Loucy (cell line): Measurements from ENCODE around the gene CELSR1.

Experiments
- H2AFZ ChIP-seq: fragments of 200-600 bp; sonication (generic); 2 replicates; pipeline ENCODE4 v1.6.0; 2016; ENCODE audit warnings: antibody characterized with exemption, mild to moderate bottlenecking, low read length, moderate library complexity
- H3F3A ChIP-seq: fragments of 200-600 bp; 2 replicates; pipeline ENCODE4 v1.6.0; 2016; ENCODE audit warnings: antibody characterized with exemption, low read depth, mild to moderate bottlenecking
- H3K27me3 ChIP-seq: fragments of 200-600 bp; sonication (generic); 2 replicates; pipeline ENCODE4 v1.6.1; 2014; ENCODE audit warnings: low read length, mild to moderate bottlenecking; ENCODE audit not compliant: insufficient read depth, poor library complexity, severe bottlenecking
- H3K36me3 ChIP-seq: fragments of 200-600 bp; sonication (generic); 2 replicates; pipeline ENCODE4 v1.6.1; 2016; ENCODE audit warnings: low read length; ENCODE audit not compliant: insufficient read depth
- H3K4me1 ChIP-seq: fragments of 200-600 bp; sonication (generic); 2 replicates; pipeline ENCODE4 v1.5.1; 2014; ENCODE audit warnings: low read length, mild to moderate bottlenecking; ENCODE audit not compliant: insufficient read depth, poor library complexity, severe bottlenecking
- H3K4me2 ChIP-seq: fragments of 200-600 bp; sonication (generic); 2 replicates; pipeline ENCODE4 v1.6.0; 2014; ENCODE audit warnings: antibody characterized with exemption, low read length, low read depth, mild to moderate bottlenecking; ENCODE audit not compliant: poor library complexity, severe bottlenecking
- H3K4me3 ChIP-seq: fragments of 200-600 bp; sonication (generic); 2 replicates; pipeline ENCODE4 v1.5.1; 2014; ENCODE audit warnings: low read length, mild to moderate bottlenecking, mixed read lengths; ENCODE audit not compliant: poor library complexity, severe bottlenecking
- H3K79me2 ChIP-seq: fragments of 200-600 bp; sonication (generic); 2 replicates; pipeline ENCODE4 v1.6.1; 2014; ENCODE audit warnings: low read length; ENCODE audit not compliant: insufficient read depth
- H3K9ac ChIP-seq: fragments of 200-600 bp; sonication (generic); 2 replicates; pipeline ENCODE4 v1.6.0; 2014; ENCODE audit warnings: mild to moderate bottlenecking, low read depth, low read length, moderate library complexity; ENCODE audit not compliant: poor library complexity, severe bottlenecking
- H3K9me2 ChIP-seq: fragments of 200-600 bp; sonication (generic); replicated peaks from 2 replicates; pipeline ENCODE4 v1.6.1; 2016; ENCODE audit warnings: low read depth, low read length, mixed read lengths
- H3K9me3 ChIP-seq: fragments of 200-600 bp; sonication (generic); 2 replicates; pipeline ENCODE4 v1.6.1; 2014; ENCODE audit warnings: mild to moderate bottlenecking, antibody characterized with exemption, low read length, low read depth; ENCODE audit not compliant: insufficient read depth
- H4K20me1 ChIP-seq: fragments of 200-600 bp; sonication (generic); 2 replicates; pipeline ENCODE4 v1.6.0; 2014; ENCODE audit warnings: antibody characterized with exemption, low read length, mild to moderate bottlenecking; ENCODE audit not compliant: insufficient read depth, poor library complexity, severe bottlenecking
- EZH2phosphoT487 ChIP-seq: fragments of 200-600 bp; IDR thresholded peaks from 2 replicates; pipeline ENCODE4 v1.6.1; 2018; ENCODE audit warnings: antibody characterized with exemption, mild to moderate bottlenecking, moderate library complexity, borderline replicate concordance
- TF ChIP-seq, protein P1 (sequence below): fragments of 200-600 bp; sonication (generic); conservative IDR thresholded peaks from 2 replicates; pipeline ENCODE4 v1.5.1; 2014; ENCODE audit warnings: mild to moderate bottlenecking, antibody characterized with exemption, low read length

Gene CELSR1

DNA sequence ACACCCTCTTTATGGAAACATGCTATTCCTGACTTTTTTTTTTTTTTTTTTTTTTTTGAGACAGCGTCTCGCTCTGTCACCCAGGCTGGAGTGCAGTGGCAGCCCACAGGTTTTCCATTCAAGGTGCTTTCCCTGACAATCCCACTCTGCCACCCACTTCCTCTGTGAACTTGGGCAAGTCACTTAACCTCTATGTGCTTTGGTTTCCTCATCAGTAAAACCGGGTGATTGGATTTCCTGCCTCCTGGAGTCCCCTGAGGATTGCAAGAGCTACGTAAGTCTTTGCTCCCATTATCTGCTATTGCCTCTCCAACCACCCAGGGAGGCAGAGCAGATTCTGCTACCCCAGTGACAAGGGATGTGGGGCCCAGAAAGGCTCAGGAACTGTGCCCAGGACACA, 54.1 kb downstream of the CELSR1 start:
- no peaks in the 10 kb centered on the region for H3K9me3 ChIP-seq
- no peaks in the 10 kb centered on the region for H4K20me1 ChIP-seq
- H3K79me2 ChIP-seq, result no peaks in the 10 kb centered on the region
- H3K4me3 ChIP-seq, result no peak overlapping the region
- H3K4me1 ChIP-seq, result no peaks in the 10 kb centered on the region
- H2AFZ ChIP-seq, result no peak overlapping the region
- H3K9ac ChIP-seq, result no peak overlapping the region
- H3K36me3 ChIP-seq, result no peaks in the 10 kb centered on the region
- TF ChIP-seq, protein P1, sequence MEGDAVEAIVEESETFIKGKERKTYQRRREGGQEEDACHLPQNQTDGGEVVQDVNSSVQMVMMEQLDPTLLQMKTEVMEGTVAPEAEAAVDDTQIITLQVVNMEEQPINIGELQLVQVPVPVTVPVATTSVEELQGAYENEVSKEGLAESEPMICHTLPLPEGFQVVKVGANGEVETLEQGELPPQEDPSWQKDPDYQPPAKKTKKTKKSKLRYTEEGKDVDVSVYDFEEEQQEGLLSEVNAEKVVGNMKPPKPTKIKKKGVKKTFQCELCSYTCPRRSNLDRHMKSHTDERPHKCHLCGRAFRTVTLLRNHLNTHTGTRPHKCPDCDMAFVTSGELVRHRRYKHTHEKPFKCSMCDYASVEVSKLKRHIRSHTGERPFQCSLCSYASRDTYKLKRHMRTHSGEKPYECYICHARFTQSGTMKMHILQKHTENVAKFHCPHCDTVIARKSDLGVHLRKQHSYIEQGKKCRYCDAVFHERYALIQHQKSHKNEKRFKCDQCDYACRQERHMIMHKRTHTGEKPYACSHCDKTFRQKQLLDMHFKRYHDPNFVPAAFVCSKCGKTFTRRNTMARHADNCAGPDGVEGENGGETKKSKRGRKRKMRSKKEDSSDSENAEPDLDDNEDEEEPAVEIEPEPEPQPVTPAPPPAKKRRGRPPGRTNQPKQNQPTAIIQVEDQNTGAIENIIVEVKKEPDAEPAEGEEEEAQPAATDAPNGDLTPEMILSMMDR, result no peak
- TF ChIP-seq EZH2phosphoT487, result no peak
- no peaks in the 10 kb centered on the region for H3F3A ChIP-seq
- H3K27me3 ChIP-seq, result no peaks in the 10 kb centered on the region
- no peak overlapping the region for H3K4me2 ChIP-seq
- H3K9me2 ChIP-seq, result no peaks in the 10 kb centered on the region

DNA sequence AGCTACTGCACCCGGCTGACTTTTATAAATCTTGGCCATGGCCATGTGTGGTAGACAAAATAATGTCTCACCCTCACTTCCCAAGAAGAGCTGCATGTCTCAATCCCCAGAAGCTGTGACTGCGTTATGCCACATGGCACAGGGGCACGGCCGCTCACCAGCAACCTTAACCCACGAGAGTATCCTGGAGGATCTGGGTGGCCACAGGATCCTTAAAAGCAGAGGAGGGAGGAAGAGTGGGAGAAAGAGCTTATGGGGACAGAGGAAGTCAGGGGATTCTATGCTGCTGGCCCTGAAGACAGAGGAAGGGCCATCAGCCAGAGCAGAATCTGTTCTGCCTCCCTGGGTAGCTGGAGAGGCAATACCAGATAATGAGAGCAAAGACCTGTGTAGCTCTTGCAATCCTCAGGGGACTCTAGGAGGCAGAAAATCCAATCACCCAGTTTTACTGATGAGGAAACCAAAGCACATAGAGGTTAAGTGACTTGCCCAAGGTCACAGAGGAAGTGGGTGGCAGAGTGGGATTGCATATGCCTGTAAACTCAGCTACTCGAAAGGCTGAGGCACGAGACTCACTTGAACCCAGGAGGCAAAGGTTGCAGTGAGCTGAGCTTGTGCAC, 55.3 kb downstream of the CELSR1 start:
- TF ChIP-seq EZH2phosphoT487, result no peak
- TF ChIP-seq, protein P1, result no peak
- no peaks in the 10 kb centered on the region for H3K9me3 ChIP-seq
- no peaks in the 10 kb centered on the region for H4K20me1 ChIP-seq
- H2AFZ ChIP-seq, result no peak overlapping the region
- H3F3A ChIP-seq, result no peaks in the 10 kb centered on the region
- no peak overlapping the region for H3K4me3 ChIP-seq
- H3K27me3 ChIP-seq, result no peaks in the 10 kb centered on the region
- H3K9ac ChIP-seq, result no peak overlapping the region
- H3K9me2 ChIP-seq, result no peaks in the 10 kb centered on the region
- H3K79me2 ChIP-seq, result no peaks in the 10 kb centered on the region
- H3K4me1 ChIP-seq, result no peaks in the 10 kb centered on the region
- no peaks in the 10 kb centered on the region for H3K36me3 ChIP-seq
- H3K4me2 ChIP-seq, result no peak overlapping the region

DNA sequence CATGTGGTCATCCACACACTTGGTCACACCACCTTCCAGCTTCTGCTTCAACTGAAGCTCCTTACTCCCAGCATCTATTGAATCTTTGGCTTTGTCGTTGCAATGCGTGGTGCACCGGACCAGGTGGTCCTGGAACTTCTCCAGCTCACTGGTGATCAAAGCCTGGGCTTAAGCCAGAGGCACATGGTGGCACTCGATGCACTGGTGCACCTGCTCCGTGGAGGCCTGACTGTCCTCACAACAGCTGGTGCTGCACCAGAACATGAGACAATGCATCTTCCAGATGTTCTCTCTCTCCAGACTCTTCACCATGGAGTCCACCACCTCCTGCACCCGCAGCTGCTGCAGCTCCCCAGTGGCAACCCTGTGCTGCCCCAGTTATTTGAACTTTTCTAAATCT, 56.0 kb downstream of the CELSR1 start:
- Histone ChIP-seq H4K20me1 (no peaks in the 10 kb centered on the region), H3K9ac (no peak overlapping the region), H3K4me1 (no peaks in the 10 kb centered on the region), H3K27me3 (no peaks in the 10 kb centered on the region), H2AFZ (no peak overlapping the region), H3K79me2 (no peaks in the 10 kb centered on the region), H3K4me2 (no peak overlapping the region), H3F3A (no peaks in the 10 kb centered on the region), H3K9me3 (no peaks in the 10 kb centered on the region), H3K4me3 (no peak overlapping the region), H3K9me2 (no peaks in the 10 kb centered on the region), H3K36me3 (no peaks in the 10 kb centered on the region)
- TF ChIP-seq, protein P1, result no peak
